Activated T-cell treated with anti-CD3 and anti-CD28 coated beads, Interleukin-2, amount 50 U/mL, for 4 hours (primary cell): ENCODE measurements around the gene MEGF8. TPM values are rescaled to one million over a fixed set of nuclear protein-coding genes. Genes with fewer than 3 reads are reported as not detected.
A peak's percentile ranks its signal among the peaks of the same experiment; 100 is the strongest.

Experiments
- ATAC-seq, 2 donors: fragments of 200-7000 bp; cut with Tn5 transposase; one replicate each; pipeline ENCODE4 v1.10.0; 2021
- DNase-seq: peaks from one replicate; pipeline ENCODE4 v3.0.0-alpha.2; 2020
- H3K27me3 Mint-ChIP-seq: one replicate; pipeline ENCODE4 v1.8.0; 2021; ENCODE audit warnings: low read depth, mixed read lengths
- H3K36me3 Mint-ChIP-seq: one replicate; pipeline ENCODE4 v1.8.0; 2022; ENCODE audit warnings: mixed read lengths; ENCODE audit not compliant: insufficient read depth
- H3K4me1 Mint-ChIP-seq: one replicate; pipeline ENCODE4 v1.8.0; 2021; ENCODE audit warnings: low read depth, mixed read lengths
- H3K4me3 Mint-ChIP-seq: one replicate; pipeline ENCODE4 v1.8.0; 2021; ENCODE audit warnings: mild to moderate bottlenecking, moderate library complexity, mixed read lengths
- H3K9me3 Mint-ChIP-seq: one replicate; pipeline ENCODE4 v1.8.0; 2021; ENCODE audit warnings: mixed read lengths
- total RNA-seq, 3 donors: library from RNA; stranded (reverse); gene quantifications; one replicate each; pipeline ENCODE4 v1.2.1, GENCODE V29; 2021

Gene MEGF8
- total RNA-seq, 3 donors from 2014 or later: 6.9 to 7.6 (median 6.9) TPM

- Mint-ChIP-seq H3K9me3 (no peaks in the 10 kb centered on the region), H3K36me3 (peaks cover 9% of the 10 kb centered on the region), H3K4me1 (no peaks in the 10 kb centered on the region), H3K4me3 (no peak overlapping the region), H3K27me3 (no peaks in the 10 kb centered on the region)
- no peak for ATAC-seq
- no peak for DNase-seq
These were observed 18.1 kb downstream of the MEGF8 start for GRCh38 chr19:42343344-42344110.

- no peak for ATAC-seq
- no peaks in the 10 kb centered on the region for H3K9me3 Mint-ChIP-seq
- H3K4me1 Mint-ChIP-seq: no peaks in the 10 kb centered on the region
- no peak overlapping the region for H3K4me3 Mint-ChIP-seq
- peaks cover 9% of the 10 kb centered on the region for H3K36me3 Mint-ChIP-seq
- no peak for DNase-seq
- no peaks in the 10 kb centered on the region for H3K27me3 Mint-ChIP-seq
These were observed 19.0 kb downstream of the MEGF8 start for GRCh38 chr19:42344336-42344893.

- DNase-seq: no peak
- H3K36me3 Mint-ChIP-seq: peaks cover 9% of the 10 kb centered on the region
- no peak for ATAC-seq
- H3K4me3 Mint-ChIP-seq: no peak overlapping the region
- H3K4me1 Mint-ChIP-seq: no peaks in the 10 kb centered on the region
- H3K9me3 Mint-ChIP-seq: no peaks in the 10 kb centered on the region
- no peaks in the 10 kb centered on the region for H3K27me3 Mint-ChIP-seq
These were observed 19.9 kb downstream of the MEGF8 start for GRCh38 chr19:42345191-42345812.

- DNase-seq (no peak), ATAC-seq (no peak)
- Mint-ChIP-seq H3K9me3 (no peaks in the 10 kb centered on the region), H3K36me3 (peaks cover 6% of the 10 kb centered on the region), H3K4me3 (no peak overlapping the region), H3K4me1 (no peaks in the 10 kb centered on the region), H3K27me3 (no peaks in the 10 kb centered on the region)
These were observed 22.8 kb downstream of the MEGF8 start for GRCh38 chr19:42348211-42348610.

GRCh38 chr19:42349378-42350107, 24.1 kb downstream of the MEGF8 start:
- Mint-ChIP-seq H3K36me3 (peaks cover 5% of the 10 kb centered on the region), H3K4me1 (no peaks in the 10 kb centered on the region), H3K9me3 (no peaks in the 10 kb centered on the region), H3K4me3 (no peak overlapping the region), H3K27me3 (no peaks in the 10 kb centered on the region)
- ATAC-seq: no peak
- DNase-seq: no peak

- ATAC-seq (no peak), DNase-seq (no peak)
- Mint-ChIP-seq H3K36me3 (peaks cover 4% of the 10 kb centered on the region), H3K4me1 (no peaks in the 10 kb centered on the region), H3K9me3 (no peaks in the 10 kb centered on the region), H3K27me3 (no peaks in the 10 kb centered on the region), H3K4me3 (no peak overlapping the region)
These were observed 25.0 kb downstream of the MEGF8 start for GRCh38 chr19:42350417-42350816.

- DNase-seq (no peak), ATAC-seq (no peak)
- Mint-ChIP-seq H3K27me3 (no peaks in the 10 kb centered on the region), H3K4me1 (no peaks in the 10 kb centered on the region), H3K36me3 (peaks cover 3% of the 10 kb centered on the region), H3K9me3 (no peaks in the 10 kb centered on the region), H3K4me3 (no peak overlapping the region)
These were observed 25.8 kb downstream of the MEGF8 start for GRCh38 chr19:42351079-42351735.

- DNase-seq (no peak), ATAC-seq (peak; percentile 21 to 37)
- no peaks in the 10 kb centered on the region for H3K4me1 Mint-ChIP-seq
- no peak overlapping the region for H3K4me3 Mint-ChIP-seq
- no peaks in the 10 kb centered on the region for H3K27me3 Mint-ChIP-seq
- no peaks in the 10 kb centered on the region for H3K9me3 Mint-ChIP-seq
- peaks cover 4% of the 10 kb centered on the region for H3K36me3 Mint-ChIP-seq
These were observed 27.1 kb downstream of the MEGF8 start for GRCh38 chr19:42352301-42353259.

- DNase-seq: no peak
- peaks cover 6% of the 10 kb centered on the region for H3K36me3 Mint-ChIP-seq
- H3K9me3 Mint-ChIP-seq: no peaks in the 10 kb centered on the region
- H3K4me3 Mint-ChIP-seq: no peak overlapping the region
- no peak for ATAC-seq
- H3K4me1 Mint-ChIP-seq: no peaks in the 10 kb centered on the region
- H3K27me3 Mint-ChIP-seq: no peaks in the 10 kb centered on the region
These were observed 28.0 kb downstream of the MEGF8 start for GRCh38 chr19:42353341-42354015.

- Mint-ChIP-seq H3K4me3 (no peak overlapping the region), H3K36me3 (peaks cover 6% of the 10 kb centered on the region), H3K9me3 (no peaks in the 10 kb centered on the region), H3K4me1 (no peaks in the 10 kb centered on the region), H3K27me3 (no peaks in the 10 kb centered on the region)
- DNase-seq (no peak), ATAC-seq (no peak)
These were observed 30.5 kb downstream of the MEGF8 start for GRCh38 chr19:42355896-42356295.

- H3K27me3 Mint-ChIP-seq: no peaks in the 10 kb centered on the region
- DNase-seq: no peak
- no peak overlapping the region for H3K4me3 Mint-ChIP-seq
- no peaks in the 10 kb centered on the region for H3K4me1 Mint-ChIP-seq
- H3K9me3 Mint-ChIP-seq: no peaks in the 10 kb centered on the region
- H3K36me3 Mint-ChIP-seq: peaks cover 6% of the 10 kb centered on the region
- ATAC-seq: no peak
These were observed 31.3 kb downstream of the MEGF8 start for GRCh38 chr19:42356686-42357085.

- H3K36me3 Mint-ChIP-seq: peaks cover 6% of the 10 kb centered on the region
- no peaks in the 10 kb centered on the region for H3K9me3 Mint-ChIP-seq
- H3K4me1 Mint-ChIP-seq: no peaks in the 10 kb centered on the region
- DNase-seq (no peak), ATAC-seq (no peak)
- H3K4me3 Mint-ChIP-seq: no peak overlapping the region
- H3K27me3 Mint-ChIP-seq: no peaks in the 10 kb centered on the region
These were observed 31.9 kb downstream of the MEGF8 start for GRCh38 chr19:42357290-42357689.
